Fibroblast of lung (primary cell): ENCODE results near the gene PGM2.

Experiments
- CTCF ChIP-seq, 2 donors: IDR thresholded peaks in 1 of 2; conservative IDR thresholded peaks in 1 of 2; 1 replicate in 1 of 2; 2 replicates in 1 of 2; pipeline ENCODE4 v1.5.1; 2011 to 2012; ENCODE audit warnings: low read length in 2 of 2, control low read depth in 1 of 2, inconsistent platforms in 1 of 2, low read depth in 1 of 2, mild to moderate bottlenecking in 1 of 2
- EZH2 ChIP-seq: IDR thresholded peaks from 2 replicates; pipeline ENCODE4 v1.5.1; 2012; ENCODE audit warnings: low read length, control low read depth, mild to moderate bottlenecking; ENCODE audit errors: missing control alignments

- no peak for TF ChIP-seq CTCF (conservative IDR thresholded peaks at IDR 0.05 in 1 of 2, IDR thresholded peaks at IDR 0.05 in 1 of 2; ENCODE audit: low read depth in 1 of 2, low read length in 2 of 2)
- TF ChIP-seq EZH2: no peak
These were observed 555 bp upstream of the PGM2 start for GRCh38 chr4:37825968-37826294.
